ENCODE results near the gene SLC18A2. TPM values are rescaled to one million over a fixed set of nuclear protein-coding genes. Genes with fewer than 3 reads are reported as not detected.

SLC18A2 gene
- total RNA-seq, 2 donors from 2014 or later, result 1.3 to 1.9 TPM

DNA sequence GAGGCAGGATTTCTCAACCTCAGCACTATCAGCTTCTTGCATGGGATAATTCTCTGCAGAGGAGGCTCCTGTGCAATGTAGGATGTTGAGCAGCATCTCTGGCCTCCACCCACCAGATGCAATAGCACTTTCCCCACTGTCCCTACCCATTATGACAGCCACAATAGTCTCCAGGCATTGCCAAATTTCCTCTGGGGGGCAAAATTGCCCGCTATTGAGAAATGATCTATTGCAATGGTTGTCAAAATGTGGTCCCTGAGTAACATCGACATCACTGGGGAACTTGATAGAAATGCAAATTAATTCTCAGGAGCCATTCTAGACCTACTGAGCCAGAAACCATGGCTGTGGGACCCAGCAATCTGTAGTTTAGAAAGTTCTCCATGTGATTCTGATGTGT lies 36.6 kb upstream of the SLC18A2 start:
- H3K27me3 ChIP-seq (replicated peaks; ENCODE audit: insufficient read depth), result peaks cover 3% of the 10 kb centered on the region

DNA sequence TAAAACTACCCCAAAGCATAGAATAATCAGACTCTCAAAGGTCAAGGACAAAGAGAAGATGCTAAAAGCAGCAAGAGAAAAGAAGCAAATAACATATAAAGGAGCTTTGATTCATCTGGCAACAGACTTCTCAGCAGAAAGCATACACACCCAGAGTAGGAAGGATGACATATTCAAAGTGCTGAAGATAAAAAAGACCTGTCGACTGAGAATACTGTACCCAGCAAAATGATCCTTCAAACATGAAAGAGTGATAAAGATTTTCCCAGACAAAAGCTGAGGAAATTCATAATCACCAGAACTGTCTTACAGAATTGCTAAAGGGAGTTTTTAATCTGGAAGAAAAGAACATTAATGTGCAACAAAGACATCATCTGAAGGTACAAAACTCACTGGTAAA lies 28.7 kb upstream of the SLC18A2 start:
- 87% methylated on average over 1 of the region's 1 CpG for WGBS
- Histone ChIP-seq H3K36me3 (no peaks in the 10 kb centered on the region), H3K9me3 (no peaks in the 10 kb centered on the region), H3K27ac (no peak overlapping the region), H3K27me3 (replicated peaks; ENCODE audit: insufficient read depth) (peaks cover 3% of the 10 kb centered on the region), H3K4me3 (no peak overlapping the region), H3K4me1 (replicated peaks) (peaks cover 9% of the 10 kb centered on the region)
- no peak for TF ChIP-seq CTCF (IDR thresholded peaks at IDR 0.05)
- DNase-seq (ENCODE audit: low spot score), result no peak
- intact Hi-C loops (cut with DNase I), result loop anchor here (10.0 kb wide), 2 partner anchors 103 to 1033 kb away; no protein-coding TSS in a partner anchor

More for the DNA sequence above, 36.6 kb upstream of the SLC18A2 start:
- intact Hi-C loops (cut with DNase I), result no loop called here
- DNase-seq (ENCODE audit: low spot score), result no peak
- no peak overlapping the region for H3K4me3 ChIP-seq
- H3K36me3 ChIP-seq, result no peaks in the 10 kb centered on the region
- H3K27ac ChIP-seq, result no peak overlapping the region
- no peaks in the 10 kb centered on the region for H3K9me3 ChIP-seq
- no peak for TF ChIP-seq POLR2AphosphoS5 (IDR thresholded peaks at IDR 0.05)
- TF ChIP-seq CTCF (IDR thresholded peaks at IDR 0.05), result no peak
- no peak for TF ChIP-seq POLR2A (IDR thresholded peaks at IDR 0.05)
- H3K4me1 ChIP-seq (replicated peaks), result no peaks in the 10 kb centered on the region
- 59% methylated on average over 2 of the region's 2 CpGs for WGBS

DNA sequence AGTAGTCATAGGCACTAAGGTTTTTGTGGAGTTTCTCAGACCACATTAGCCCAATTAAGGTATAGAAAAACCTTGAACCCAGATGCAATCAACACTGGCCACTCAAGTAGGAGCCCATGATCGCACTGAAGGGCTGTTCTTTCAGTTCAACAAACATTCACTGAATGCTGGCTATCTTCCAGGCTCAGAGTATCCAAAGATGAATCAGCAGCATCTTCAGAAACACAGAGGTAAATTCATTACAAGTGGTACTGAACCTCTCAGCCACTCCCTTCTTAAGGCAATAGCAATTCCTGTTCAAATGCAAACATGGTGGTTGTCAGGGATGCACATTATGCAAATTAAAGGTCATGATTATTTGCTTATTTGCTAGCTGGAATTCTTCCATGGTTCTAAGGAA lies 26.5 kb upstream of the SLC18A2 start:
- intact Hi-C loops (cut with DNase I), result loop anchor here (10.0 kb wide), 2 partner anchors 100 to 1030 kb away; no protein-coding TSS in a partner anchor
- Histone ChIP-seq H3K36me3 (no peaks in the 10 kb centered on the region), H3K9me3 (no peaks in the 10 kb centered on the region), H3K27me3 (replicated peaks; ENCODE audit: insufficient read depth) (no peaks in the 10 kb centered on the region), H3K4me1 (replicated peaks) (peaks cover 10% of the 10 kb centered on the region), H3K27ac (no peak overlapping the region), H3K4me3 (no peak overlapping the region)
- 43% methylated on average over 1 of the region's 1 CpG for WGBS
- TF ChIP-seq POLR2A (IDR thresholded peaks at IDR 0.05), result no peak
- no peak for TF ChIP-seq POLR2AphosphoS5 (IDR thresholded peaks at IDR 0.05)
- no peak for TF ChIP-seq CTCF (IDR thresholded peaks at IDR 0.05)
- DNase-seq (ENCODE audit: low spot score), result no peak

- intact Hi-C loops (cut with DNase I), result loop anchor here (10.0 kb wide), 2 partner anchors 100 to 1030 kb away; no protein-coding TSS in a partner anchor
- H3K27ac ChIP-seq, result no peak overlapping the region
- no peak for DNase-seq (ENCODE audit: low spot score)
- no peaks in the 10 kb centered on the region for H3K27me3 ChIP-seq (replicated peaks; ENCODE audit: insufficient read depth)
- no peaks in the 10 kb centered on the region for H3K9me3 ChIP-seq
- TF ChIP-seq CTCF (IDR thresholded peaks at IDR 0.05), result no peak
- 73% methylated on average over 2 of the region's 2 CpGs for WGBS
- peaks cover 10% of the 10 kb centered on the region for H3K4me1 ChIP-seq (replicated peaks)
- H3K36me3 ChIP-seq, result no peaks in the 10 kb centered on the region
- no peak overlapping the region for H3K4me3 ChIP-seq
Measured at GRCh38 chr10:117215079-117215478, 25.8 kb upstream of the SLC18A2 start.

DNA sequence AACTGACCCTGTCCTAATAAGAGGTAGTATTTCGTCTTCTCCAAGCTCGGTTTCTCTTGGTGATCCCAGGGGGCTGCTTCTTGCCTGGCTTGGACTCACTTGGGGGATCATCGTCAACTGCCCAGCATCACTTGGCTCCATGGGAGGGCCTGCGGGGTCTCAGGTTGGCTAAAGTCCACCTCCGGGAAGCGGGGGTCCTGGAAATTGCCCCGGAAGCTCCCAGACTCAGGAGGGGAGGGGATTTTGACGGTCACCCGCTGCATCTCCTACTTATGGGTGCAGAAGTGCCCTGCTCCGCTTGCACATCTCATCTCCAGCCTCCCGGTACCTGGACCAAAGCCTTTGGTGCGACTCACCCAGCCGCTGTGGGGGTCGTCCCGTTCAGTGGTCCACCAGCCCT lies 24.9 kb upstream of the SLC18A2 start:
- no peak for DNase-seq (ENCODE audit: low spot score)
- Histone ChIP-seq H3K9me3 (no peaks in the 10 kb centered on the region), H3K4me1 (replicated peaks) (peaks cover 10% of the 10 kb centered on the region), H3K36me3 (no peaks in the 10 kb centered on the region), H3K27me3 (replicated peaks; ENCODE audit: insufficient read depth) (no peaks in the 10 kb centered on the region), H3K4me3 (no peak overlapping the region), H3K27ac (no peak overlapping the region)
- intact Hi-C loops (cut with DNase I), result loop anchor here (10.0 kb wide), 2 partner anchors 99 to 1029 kb away; no protein-coding TSS in a partner anchor
- 70% methylated on average over 15 of the region's 15 CpGs for WGBS
- TF ChIP-seq CTCF (IDR thresholded peaks at IDR 0.05) (no peak), POLR2A (IDR thresholded peaks at IDR 0.05) (no peak), POLR2AphosphoS5 (IDR thresholded peaks at IDR 0.05) (no peak)

Measured in prostate gland (tissue), 2 donors.